SKM-1 treated with dmso at 0.1 percent for 144 hours (cell line): ENCODE results near the gene SCD5.

Experiments used
- DNase-seq: peaks from one replicate; lab custom pipeline; 2025; ENCODE audit not compliant: unreplicated experiment; lab: John Stamatoyannopoulos, UW

Gene SCD5

DNA sequence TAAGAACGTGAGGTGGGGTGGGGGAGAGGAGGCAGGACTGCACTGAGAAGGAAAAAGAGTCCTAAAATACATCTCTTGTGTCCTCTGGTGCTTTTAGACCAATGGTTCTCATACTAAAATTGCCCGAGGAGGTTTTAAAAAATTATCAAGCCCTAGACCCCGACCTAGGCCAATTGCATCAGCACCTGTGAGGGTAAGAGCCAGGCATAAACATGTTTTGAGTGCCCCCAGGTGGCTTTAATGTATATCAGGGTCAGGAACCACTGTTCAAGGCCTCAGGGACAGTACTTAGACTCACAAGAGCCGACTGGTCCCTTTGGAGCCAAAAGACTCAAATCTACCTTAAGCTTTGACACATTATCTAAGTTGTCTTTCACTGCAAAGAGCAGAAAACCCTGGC is 199.3 kb downstream of the SCD5 start:
- DNase-seq = no peak

DNA sequence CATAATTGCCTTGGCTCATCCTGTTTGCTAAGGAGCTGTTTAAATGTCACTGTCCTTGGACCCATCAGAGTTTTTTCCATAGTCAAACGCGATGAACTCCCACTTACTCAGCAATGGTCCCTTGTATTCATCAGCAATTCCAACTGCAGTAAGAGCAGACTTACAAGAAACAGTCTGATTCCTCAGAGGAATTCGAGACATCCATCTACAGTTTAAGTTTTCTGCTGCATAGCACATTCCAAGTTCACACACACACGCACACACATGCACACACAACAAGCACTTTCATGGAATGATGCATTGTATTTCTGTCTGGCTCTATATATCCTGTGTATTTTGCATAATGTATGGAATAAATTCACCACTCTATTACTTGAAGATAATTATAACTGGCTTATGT is 204.1 kb downstream of the SCD5 start:
- no peak for DNase-seq

DNA sequence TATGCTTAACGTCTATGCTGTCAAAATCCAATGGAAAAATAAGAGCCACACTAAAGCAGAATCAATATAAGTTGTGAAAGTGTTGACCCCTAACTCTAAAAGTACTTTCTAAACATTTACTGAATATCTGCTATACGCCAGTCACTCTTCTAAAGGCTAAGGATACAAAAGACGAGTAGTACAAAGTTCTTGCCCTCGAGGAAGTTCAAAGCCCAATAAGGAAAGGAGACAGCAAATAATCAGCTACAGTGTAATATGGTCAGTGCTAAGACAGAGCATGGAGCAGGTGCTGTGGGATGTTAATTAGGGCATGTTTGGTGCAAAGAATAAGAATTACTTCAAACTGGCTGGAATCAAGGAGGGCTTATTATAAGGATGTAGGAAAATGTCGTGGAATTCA is 205.2 kb downstream of the SCD5 start:
- no peak for DNase-seq

DNA sequence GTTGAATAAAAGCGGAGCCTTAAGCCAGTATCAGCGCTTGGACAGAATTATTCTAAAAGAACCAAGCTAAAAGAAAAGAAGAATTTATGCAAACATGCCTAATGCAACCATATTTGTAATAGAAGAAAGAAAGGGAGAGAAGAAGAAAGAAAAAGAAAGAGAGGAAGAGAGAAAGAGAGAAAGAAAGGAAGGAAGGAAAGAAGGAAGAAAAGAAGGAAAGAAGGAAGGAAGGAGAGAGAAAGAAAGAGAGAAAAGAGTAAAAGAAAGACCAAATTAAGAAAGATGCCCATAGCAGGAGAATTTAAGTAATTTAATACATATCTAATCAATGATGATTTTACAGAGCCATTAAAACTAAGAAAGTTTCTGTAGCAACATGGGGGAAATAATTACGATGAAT is 206.0 kb downstream of the SCD5 start:
- DNase-seq = no peak

DNA sequence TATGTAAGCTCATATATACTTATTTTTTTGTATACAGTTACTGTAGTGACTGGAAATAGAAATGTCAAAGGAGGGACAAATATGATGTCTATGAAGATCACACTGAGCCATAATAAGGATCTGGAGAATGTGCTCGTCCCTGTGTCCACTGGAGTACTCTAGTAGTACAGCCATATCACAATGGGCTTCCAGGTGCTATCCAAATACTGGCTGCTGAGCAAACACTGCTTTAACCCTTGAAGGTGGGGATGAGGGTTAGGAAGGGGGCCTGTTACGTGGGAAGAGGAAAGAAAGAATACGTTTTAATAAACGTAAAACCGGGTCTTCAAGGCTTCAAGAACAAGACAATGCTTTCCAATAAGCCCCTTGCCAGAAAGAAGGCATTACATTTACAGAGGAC is 207.0 kb downstream of the SCD5 start:
- no peak for DNase-seq

DNA sequence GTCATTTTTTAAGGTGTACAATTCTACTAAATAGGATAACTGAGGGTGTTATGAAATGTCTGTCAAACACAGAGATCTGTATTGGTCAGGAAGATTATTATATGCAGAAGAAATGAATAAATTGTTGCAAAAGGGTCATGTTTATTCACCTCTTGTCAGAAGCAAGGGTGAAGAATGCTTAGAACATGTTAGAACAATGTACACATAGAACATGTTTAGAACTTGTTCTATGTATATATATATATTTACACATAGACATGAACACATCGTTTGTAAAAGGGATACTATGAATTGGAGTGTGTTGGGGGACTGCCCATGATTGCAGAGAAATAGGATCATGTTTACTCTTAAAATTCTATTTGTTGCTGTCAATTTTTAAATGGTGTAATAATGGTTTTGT is 208.8 kb downstream of the SCD5 start:
- no peak for DNase-seq

DNA sequence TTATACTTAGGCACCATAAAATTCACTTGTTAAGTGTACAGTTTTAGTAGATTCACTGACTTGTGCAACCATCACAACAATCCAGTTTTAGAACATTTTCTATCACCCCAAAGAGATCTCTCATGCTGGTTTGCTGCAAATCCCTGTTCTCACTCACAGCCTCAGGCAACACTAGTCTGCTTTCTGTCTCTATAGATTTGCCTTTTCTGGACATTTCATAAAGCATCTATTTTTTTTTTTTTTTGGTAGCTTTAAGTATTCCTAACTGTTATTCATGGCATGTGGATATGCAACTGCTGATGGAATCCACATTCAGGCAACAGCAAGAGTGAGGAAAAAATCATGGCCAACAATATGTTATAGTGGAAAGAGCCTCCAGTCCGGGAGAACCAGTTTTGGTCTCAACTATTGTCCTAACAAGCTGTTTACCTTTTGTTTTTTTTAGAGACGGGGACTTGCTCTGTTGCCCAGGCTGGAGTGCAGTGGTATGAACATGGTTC is 209.8 kb downstream of the SCD5 start:
- DNase-seq = no peak

DNA sequence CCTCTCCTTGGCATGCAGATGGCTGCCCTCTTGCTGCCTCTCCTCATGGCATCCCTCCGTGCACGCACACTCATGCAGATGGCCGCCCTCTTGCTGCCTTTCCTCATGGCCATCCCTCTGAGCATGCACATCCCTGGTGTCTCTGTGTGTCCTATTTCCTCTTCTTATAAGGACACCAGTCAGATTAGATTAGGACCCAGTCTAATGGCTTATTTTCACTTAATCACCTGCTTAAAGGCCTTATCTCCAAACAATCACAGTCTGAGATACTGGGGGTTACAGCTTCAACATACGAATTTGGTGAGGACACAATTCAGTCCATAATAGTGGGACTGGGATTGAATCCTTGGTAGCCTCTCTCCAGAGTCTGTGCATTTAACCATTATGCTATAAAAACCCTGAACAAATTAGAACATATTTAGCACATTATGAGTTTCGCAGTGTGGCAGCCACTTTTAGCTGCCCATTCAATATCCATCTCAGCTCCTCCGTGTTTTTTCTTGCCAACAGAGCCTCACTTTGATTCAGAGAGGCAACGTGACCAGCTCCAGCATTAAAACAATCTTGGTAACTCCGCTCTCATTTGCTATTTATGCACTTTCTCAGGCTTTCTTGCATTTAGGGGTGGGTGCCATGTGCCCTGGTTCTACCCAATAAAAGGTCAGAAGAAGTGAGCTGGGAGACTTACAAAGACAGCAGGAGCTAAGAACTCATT is 210.6 kb downstream of the SCD5 start:
- DNase-seq = no peak

DNA sequence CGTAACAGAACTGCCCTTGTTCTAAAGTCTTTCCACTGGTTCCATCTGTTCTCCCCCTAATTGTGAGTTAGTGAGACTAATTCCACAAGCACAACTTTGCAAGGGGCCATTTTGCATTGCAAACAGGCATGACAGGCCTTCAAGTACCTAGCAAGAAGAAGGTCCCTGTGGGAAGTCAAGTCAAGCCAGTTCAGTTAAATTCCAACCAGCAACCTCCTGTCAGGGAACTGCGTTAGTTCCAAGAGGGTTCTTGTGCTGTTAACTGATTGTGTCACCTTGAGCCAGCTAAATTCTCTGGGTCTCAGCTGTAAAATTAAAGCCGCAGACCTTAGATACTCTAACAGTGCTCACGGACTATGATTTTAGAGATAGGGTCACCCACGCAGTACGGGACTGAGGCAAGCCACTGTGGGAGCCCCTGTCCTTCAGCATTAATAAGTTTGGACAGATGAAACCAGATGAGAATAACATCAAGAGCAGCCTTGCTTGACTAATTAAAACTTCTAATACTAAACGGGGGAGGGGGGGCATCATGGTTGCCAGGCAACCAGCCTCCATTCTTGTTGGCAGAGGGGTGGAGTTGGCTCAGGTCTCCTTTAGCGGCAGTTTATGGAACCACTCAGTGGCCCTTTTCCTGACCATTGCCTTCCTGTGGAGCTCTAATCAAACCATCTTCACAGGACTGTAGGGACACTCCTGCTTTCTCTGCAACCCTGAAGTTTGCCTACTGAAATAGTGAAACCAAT is 212.7 kb downstream of the SCD5 start:
- DNase-seq = no peak

DNA sequence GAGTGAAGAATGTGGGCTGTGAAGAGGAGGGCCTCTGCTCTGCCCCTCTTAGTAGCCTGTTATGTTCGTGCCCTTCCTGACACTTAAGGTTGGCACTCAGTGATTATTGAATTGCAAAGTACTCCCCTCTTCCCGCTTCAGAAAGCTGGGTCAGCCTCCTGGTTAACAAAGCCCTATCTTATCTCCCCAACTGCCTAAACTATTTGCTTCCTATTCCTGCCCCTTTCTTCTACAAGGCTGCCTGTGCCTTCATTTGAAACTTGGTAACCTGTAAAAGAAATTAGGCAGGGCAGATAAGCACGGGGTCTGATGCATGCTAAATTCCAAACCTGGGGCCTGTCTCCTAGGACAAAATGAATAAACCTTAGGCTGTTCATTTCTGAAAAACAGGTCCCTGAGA is 213.7 kb downstream of the SCD5 start:
- no peak for DNase-seq

DNA sequence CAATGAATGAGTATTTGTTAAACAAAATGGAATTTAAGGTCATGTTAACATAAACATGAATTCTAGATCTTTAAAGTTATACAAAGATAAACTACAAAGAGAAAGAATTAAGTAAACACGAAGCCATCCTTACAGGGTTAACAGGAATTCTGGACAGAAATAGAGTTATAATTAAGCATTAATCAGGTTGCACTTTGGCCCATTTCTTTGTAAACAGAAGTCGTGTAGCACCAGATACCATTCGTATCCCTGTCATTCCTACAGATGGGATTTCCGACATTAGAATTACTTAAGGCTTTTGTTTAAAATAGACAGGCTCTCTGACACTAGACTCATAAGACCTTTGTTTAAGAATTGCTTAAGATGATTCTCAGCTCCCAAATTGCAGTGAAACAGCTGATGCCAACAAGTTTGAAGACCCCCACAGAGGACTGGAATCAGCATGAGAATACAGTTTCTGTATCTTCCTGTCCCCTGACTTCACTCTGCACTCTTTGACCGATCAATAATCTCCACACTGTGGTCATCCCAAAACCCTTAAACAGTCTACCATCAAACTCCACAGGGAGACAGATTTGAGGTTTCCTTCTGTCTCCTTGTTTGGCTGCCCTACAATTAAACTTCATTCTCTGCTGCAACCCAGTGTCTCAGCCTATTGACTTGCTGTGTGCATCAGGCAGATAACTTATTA is 214.6 kb downstream of the SCD5 start:
- DNase-seq = no peak

DNA sequence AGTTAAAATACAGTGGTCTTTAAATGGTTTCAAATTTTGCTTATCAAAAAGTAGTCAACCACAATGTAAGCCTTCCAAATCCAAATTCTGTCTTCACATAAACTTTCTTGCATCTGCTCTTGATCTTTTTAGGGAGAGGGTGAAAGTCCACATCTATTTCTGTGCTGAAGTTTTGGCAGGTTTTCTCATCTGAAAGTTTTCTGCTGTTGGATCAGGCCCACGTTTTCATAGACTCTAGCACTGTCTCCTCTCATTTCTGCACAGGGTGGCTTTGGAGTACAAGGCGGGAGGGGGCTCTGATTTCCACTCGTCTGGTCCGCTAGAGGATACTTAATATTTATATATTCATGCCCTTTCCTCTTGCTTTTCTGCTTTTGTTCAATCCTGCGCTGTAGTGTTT is 218.7 kb downstream of the SCD5 start:
- no peak for DNase-seq
